Prostate gland (tissue), 2 donors: ENCODE data around the gene ACVR1. TPM values are rescaled to one million over a fixed set of nuclear protein-coding genes. Genes with fewer than 3 reads are reported as not detected.

Source experiments
- DNase-seq: peaks from one replicate; pipeline ENCODE4 v3.0.0-alpha.2; 2019; ENCODE audit warnings: low spot score
- H3K27ac ChIP-seq, 2 donors: fragments of 200-600 bp; sonication (generic); 2 replicates each; pipeline ENCODE4 v1.5.1; 2017 to 2019
- H3K27me3 ChIP-seq: fragments of 200-600 bp; sonication (generic); replicated peaks from 2 replicates; pipeline ENCODE4 v1.5.1; 2019; ENCODE audit not compliant: insufficient read depth
- H3K36me3 ChIP-seq, 2 donors: fragments of 200-600 bp; sonication (generic); 1 replicate in 1 of 2; 2 replicates in 1 of 2; pipeline versions ENCODE4 v1.5.1 to v1.8.1; 2017 to 2019
- H3K4me1 ChIP-seq: fragments of 200-600 bp; sonication (generic); replicated peaks from 2 replicates; pipeline ENCODE4 v1.5.1; 2019
- H3K4me3 ChIP-seq, 2 donors: fragments of 200-600 bp; sonication (generic); 2 replicates each; pipeline ENCODE4 v1.5.1; 2017 to 2019
- H3K9me3 ChIP-seq: fragments of 200-600 bp; sonication (generic); 2 replicates; pipeline ENCODE4 v1.5.1; 2017
- CTCF ChIP-seq, 4 experiments: fragments of 200-600 bp in 2 of 4; fragments of 450-650 bp in 2 of 4; sonication (generic) in 2 of 4; IDR thresholded peaks; 1 replicate in 3 of 4; 2 replicates in 1 of 4; pipeline ENCODE4 v1.5.1; 2016 to 2019; ENCODE audit warnings: antibody characterized with exemption in 4 of 4, mild to moderate bottlenecking in 2 of 4, moderate library complexity in 2 of 4
- POLR2A ChIP-seq: fragments of 450-650 bp; IDR thresholded peaks from one replicate; pipeline ENCODE4 v1.6.1; 2016; ENCODE audit warnings: antibody characterized with exemption, mild to moderate bottlenecking
- POLR2AphosphoS5 ChIP-seq: sonication (generic); formaldehyde crosslinking; IDR thresholded peaks from one replicate; pipeline ENCODE4 v1.6.1; 2017; ENCODE audit warnings: antibody characterized with exemption
- WGBS: methylation state at CpG from one replicate; pipeline ENCODE4 v1.1.5; 2018; 5-methylcytosine and 5-hydroxymethylcytosine counted together
- intact Hi-C: fragments of 100-400 bp; cut with DNase I; formaldehyde crosslinking; loops from one replicate; pipeline ENCODE4 v1.14.2; 2022
- total RNA-seq, 2 donors: library from RNA; depleted of rRNA; stranded (reverse); fragments of >200 nt; gene quantifications; one replicate each; pipeline ENCODE4 v1.1.0, GENCODE V29; 2016

ACVR1 gene
- total RNA-seq, 2 donors from 2014 or later, result 16.0 to 21.5 TPM

GRCh38 chr2:157901325-157901724 lies 25.2 kb upstream of the ACVR1 start:
- 68% methylated on average over 3 of the region's 3 CpGs for WGBS

GRCh38 chr2:157900684-157901083 lies 24.6 kb upstream of the ACVR1 start:
- H3K27me3 ChIP-seq, result no peaks in the 10 kb centered on the region
- intact Hi-C loops, result no loop called here
- DNase-seq, result no peak
- H3K9me3 ChIP-seq, result no peaks in the 10 kb centered on the region
- 48% methylated on average over 2 of the region's 2 CpGs for WGBS
- no peaks in the 10 kb centered on the region for H3K4me1 ChIP-seq
- H3K4me3 ChIP-seq, result no peak overlapping the region
- TF ChIP-seq POLR2A, result no peak
- no peak for TF ChIP-seq POLR2AphosphoS5
- TF ChIP-seq CTCF (IDR thresholded peaks at IDR 0.05), result no peak
- no peak overlapping the region for H3K27ac ChIP-seq
- no peaks in the 10 kb centered on the region for H3K36me3 ChIP-seq

More at GRCh38 chr2:157901325-157901724, 25.2 kb upstream of the ACVR1 start:
- DNase-seq, result no peak
- TF ChIP-seq CTCF (IDR thresholded peaks at IDR 0.05) (no peak), POLR2AphosphoS5 (no peak), POLR2A (no peak)
- H3K4me3 ChIP-seq, result no peak overlapping the region
- no peaks in the 10 kb centered on the region for H3K4me1 ChIP-seq
- no peaks in the 10 kb centered on the region for H3K36me3 ChIP-seq
- H3K27ac ChIP-seq, result no peak overlapping the region
- H3K27me3 ChIP-seq, result no peaks in the 10 kb centered on the region
- intact Hi-C loops, result no loop called here
- H3K9me3 ChIP-seq, result no peaks in the 10 kb centered on the region

- H3K27ac ChIP-seq, result no peak overlapping the region
- no peak overlapping the region for H3K4me3 ChIP-seq
- intact Hi-C loops, result no loop called here
- H3K36me3 ChIP-seq, result no peaks in the 10 kb centered on the region
- no peaks in the 10 kb centered on the region for H3K9me3 ChIP-seq
- H3K27me3 ChIP-seq, result no peaks in the 10 kb centered on the region
- TF ChIP-seq POLR2A (no peak), CTCF (IDR thresholded peaks at IDR 0.05) (no peak), POLR2AphosphoS5 (no peak)
- 89% methylated on average over 2 of the region's 2 CpGs for WGBS
- no peak for DNase-seq
- no peaks in the 10 kb centered on the region for H3K4me1 ChIP-seq
Observed at GRCh38 chr2:157900203-157900602, 24.1 kb upstream of the ACVR1 start.

GRCh38 chr2:157899125-157899839 lies 23.2 kb upstream of the ACVR1 start:
- H3K27ac ChIP-seq, result no peak overlapping the region
- TF ChIP-seq POLR2A (no peak), CTCF (IDR thresholded peaks at IDR 0.05) (no peak), POLR2AphosphoS5 (no peak)
- DNase-seq, result no peak
- no peaks in the 10 kb centered on the region for H3K4me1 ChIP-seq
- H3K36me3 ChIP-seq, result no peaks in the 10 kb centered on the region
- H3K9me3 ChIP-seq, result no peaks in the 10 kb centered on the region
- no peak overlapping the region for H3K4me3 ChIP-seq
- WGBS, result 88% methylated on average over 7 of the region's 7 CpGs
- no peaks in the 10 kb centered on the region for H3K27me3 ChIP-seq
- intact Hi-C loops, result no loop called here

GRCh38 chr2:157898591-157898996 lies 22.5 kb upstream of the ACVR1 start:
- TF ChIP-seq CTCF (IDR thresholded peaks at IDR 0.05), result no peak
- no peak for TF ChIP-seq POLR2A
- no peak for TF ChIP-seq POLR2AphosphoS5
- H3K27me3 ChIP-seq, result no peaks in the 10 kb centered on the region
- no peaks in the 10 kb centered on the region for H3K9me3 ChIP-seq
- no peaks in the 10 kb centered on the region for H3K4me1 ChIP-seq
- DNase-seq, result no peak
- no peaks in the 10 kb centered on the region for H3K36me3 ChIP-seq
- H3K4me3 ChIP-seq, result no peak overlapping the region
- WGBS, result 49% methylated on average over 2 of the region's 2 CpGs
- intact Hi-C loops, result no loop called here
- no peak overlapping the region for H3K27ac ChIP-seq
